Peyer's patch (tissue), 4 donors: ENCODE measurements around the gene VSTM2L. TPM values are rescaled to one million over a fixed set of nuclear protein-coding genes. Genes with fewer than 3 reads are reported as not detected.
A peak's percentile ranks its signal among the peaks of the same experiment; 100 is the strongest.

Experiments used
- DNase-seq, 3 donors: peaks; one replicate each; pipeline ENCODE4 v3.0.0-alpha.2; 2017 to 2019
- H3K27ac ChIP-seq, 4 donors: fragments of 200-600 bp; sonication (generic); one replicate each; pipeline ENCODE4 v1.5.1; 2016 to 2019
- H3K27me3 ChIP-seq, 2 donors: fragments of 200-600 bp; sonication (generic); one replicate each; pipeline ENCODE4 v1.5.1; 2019
- H3K36me3 ChIP-seq, 3 donors: fragments of 200-600 bp; sonication (generic); one replicate each; pipeline ENCODE4 v1.5.1; 2016 to 2019
- H3K4me1 ChIP-seq, 4 donors: fragments of 200-600 bp; sonication (generic); one replicate each; pipeline ENCODE4 v1.5.1; 2016 to 2019
- H3K4me3 ChIP-seq, 4 donors: fragments of 200-600 bp; sonication (generic); 1 replicate in 3 of 4; 2 replicates in 1 of 4; pipeline ENCODE4 v1.5.1; 2016 to 2019; ENCODE audit warnings: mild to moderate bottlenecking in 1 of 4
- H3K9me3 ChIP-seq, 4 donors: fragments of 200-600 bp; sonication (generic); one replicate each; pipeline ENCODE4 v1.5.1; 2016 to 2019; ENCODE audit warnings: mild to moderate bottlenecking in 1 of 4
- CTCF ChIP-seq, 6 experiments: fragments of 450-650 bp in 4 of 6; fragments of 200-600 bp in 2 of 6; sonication (generic) in 1 of 6; IDR thresholded peaks; one replicate each; pipeline ENCODE4 v1.5.1; 2017 to 2019; ENCODE audit warnings: antibody characterized with exemption in 6 of 6, mild to moderate bottlenecking in 3 of 6, moderate library complexity in 1 of 6
- POLR2A ChIP-seq, 2 donors: fragments of 450-650 bp; IDR thresholded peaks; one replicate each; pipeline ENCODE4 v1.5.1; 2017; ENCODE audit warnings: antibody characterized with exemption in 2 of 2, mild to moderate bottlenecking in 2 of 2, moderate library complexity in 2 of 2
- total RNA-seq, 4 donors: library from RNA; depleted of rRNA; stranded (reverse); fragments of >200 nt; gene quantifications; one replicate each; pipeline ENCODE4 v1.1.0, GENCODE V29; 2016

Gene VSTM2L
- total RNA-seq, 4 donors from 2014 or later: 0.57 to 3.7 (median 0.80) TPM; not detected in 1

DNA sequence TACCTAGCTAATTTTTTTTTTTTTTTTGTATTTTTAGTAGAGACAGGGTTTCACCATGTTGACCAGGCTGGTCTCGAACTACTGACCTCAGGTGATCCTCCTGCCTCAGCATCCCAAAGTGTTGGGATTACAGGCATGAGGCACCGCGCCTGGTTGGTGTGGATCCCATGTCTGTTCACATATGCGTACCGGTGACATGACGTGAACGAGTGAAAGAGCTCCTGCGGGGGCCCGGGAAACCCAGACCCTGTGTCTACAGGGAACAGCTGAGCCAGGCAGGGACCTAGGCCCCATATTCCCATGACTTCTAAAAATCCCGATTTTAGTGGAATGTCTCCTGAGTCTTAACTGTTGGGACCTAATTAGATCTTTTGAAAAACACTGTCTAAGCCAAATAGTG lies 33.1 kb downstream of the VSTM2L start:
- Histone ChIP-seq H3K36me3 (no peaks in the 10 kb centered on the region), H3K27ac (no peak overlapping the region), H3K4me1 (no peaks in the 10 kb centered on the region), H3K4me3 (no peak overlapping the region), H3K27me3 (no peaks in the 10 kb centered on the region), H3K9me3 (no peaks in the 10 kb centered on the region)
- DNase-seq: no peak
- TF ChIP-seq CTCF (IDR thresholded peaks at IDR 0.05) (no peak), POLR2A (IDR thresholded peaks at IDR 0.05) (no peak)

DNA sequence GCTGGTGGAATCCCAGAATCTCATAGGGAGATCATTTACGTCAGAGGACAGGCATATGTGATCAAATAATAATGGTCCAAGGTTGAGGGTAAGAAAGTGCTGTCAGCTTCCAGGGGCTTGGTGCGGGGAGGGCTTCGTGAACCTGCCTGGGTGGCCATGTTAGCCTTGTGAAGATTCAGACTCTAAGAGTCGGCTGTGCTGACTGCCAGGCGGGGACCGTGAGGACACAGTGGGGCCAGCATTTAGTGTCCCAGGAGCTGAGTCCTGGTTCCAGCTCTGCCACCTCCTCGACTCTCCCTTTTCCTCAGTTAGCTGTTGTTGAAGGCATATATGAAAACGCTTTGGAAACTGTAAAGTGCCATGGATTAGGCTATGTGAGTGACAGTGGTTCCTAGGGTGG lies 33.5 kb downstream of the VSTM2L start:
- TF ChIP-seq POLR2A (IDR thresholded peaks at IDR 0.05): no peak
- Histone ChIP-seq H3K27me3 (no peaks in the 10 kb centered on the region), H3K4me3 (no peak overlapping the region), H3K9me3 (no peaks in the 10 kb centered on the region), H3K4me1 (no peaks in the 10 kb centered on the region), H3K36me3 (no peaks in the 10 kb centered on the region), H3K27ac (no peak overlapping the region)
- DNase-seq: no peak

DNA sequence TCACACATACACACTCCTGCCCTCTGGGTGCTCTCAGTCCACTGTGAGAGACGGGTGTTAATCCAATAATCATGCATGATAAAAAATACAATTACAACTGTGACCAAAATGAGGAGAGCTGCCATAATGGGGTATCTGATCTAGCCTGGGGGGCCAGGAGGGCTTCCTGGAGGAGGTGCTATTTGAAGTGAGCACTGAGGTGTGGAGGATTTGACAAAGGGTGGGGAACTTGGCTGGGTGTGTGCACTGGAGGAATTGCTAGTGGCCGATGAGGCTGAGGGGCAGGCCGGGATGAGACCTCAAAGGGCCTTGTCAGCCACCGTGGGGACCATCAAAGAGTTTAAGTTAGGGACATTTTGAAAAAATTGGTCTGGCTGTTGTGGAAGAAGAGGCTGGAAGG lies 34.8 kb downstream of the VSTM2L start:
- Histone ChIP-seq H3K36me3 (no peaks in the 10 kb centered on the region), H3K27ac (no peak overlapping the region), H3K9me3 (no peaks in the 10 kb centered on the region), H3K4me1 (no peaks in the 10 kb centered on the region), H3K4me3 (no peak overlapping the region), H3K27me3 (no peaks in the 10 kb centered on the region)
- DNase-seq: no peak
- TF ChIP-seq POLR2A (IDR thresholded peaks at IDR 0.05) (no peak), CTCF (IDR thresholded peaks at IDR 0.05) (no peak)

DNA sequence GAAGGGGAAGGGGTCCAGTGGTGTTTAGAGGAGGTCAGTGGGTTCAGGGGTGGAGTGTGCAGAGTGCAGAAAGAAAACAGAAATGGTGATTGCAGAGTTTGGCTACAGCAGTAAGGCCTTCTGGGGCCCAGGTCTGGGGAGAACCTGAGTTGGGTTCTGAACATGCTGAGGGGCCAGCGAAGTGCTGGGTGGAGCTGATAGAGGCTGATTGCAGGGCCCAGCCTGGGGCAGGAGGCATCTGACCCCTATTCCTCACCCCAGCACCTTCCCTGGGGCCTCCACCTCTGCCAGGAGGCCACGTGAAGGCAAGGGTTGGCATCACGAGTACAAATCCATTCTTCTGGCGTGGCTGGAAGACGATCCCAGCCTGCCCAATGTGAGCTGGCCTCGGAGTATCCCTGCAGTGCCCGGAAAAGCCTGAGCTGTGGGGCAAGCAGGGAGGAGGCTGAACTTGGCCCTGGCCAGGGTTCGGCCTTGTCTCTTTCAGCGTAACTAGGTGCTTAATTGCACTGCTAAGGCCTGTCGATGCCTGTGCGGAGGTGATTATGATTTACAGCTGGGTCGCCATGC lies 35.3 kb downstream of the VSTM2L start:
- peak in 1 of 3 donors; percentile 32 for DNase-seq
- H3K4me1 ChIP-seq: no peaks in the 10 kb centered on the region
- H3K4me3 ChIP-seq: no peak overlapping the region
- H3K27me3 ChIP-seq: no peaks in the 10 kb centered on the region
- TF ChIP-seq CTCF (IDR thresholded peaks at IDR 0.05) (no peak), POLR2A (IDR thresholded peaks at IDR 0.05) (no peak)
- no peaks in the 10 kb centered on the region for H3K9me3 ChIP-seq
- H3K36me3 ChIP-seq: no peaks in the 10 kb centered on the region
- no peak overlapping the region for H3K27ac ChIP-seq

DNA sequence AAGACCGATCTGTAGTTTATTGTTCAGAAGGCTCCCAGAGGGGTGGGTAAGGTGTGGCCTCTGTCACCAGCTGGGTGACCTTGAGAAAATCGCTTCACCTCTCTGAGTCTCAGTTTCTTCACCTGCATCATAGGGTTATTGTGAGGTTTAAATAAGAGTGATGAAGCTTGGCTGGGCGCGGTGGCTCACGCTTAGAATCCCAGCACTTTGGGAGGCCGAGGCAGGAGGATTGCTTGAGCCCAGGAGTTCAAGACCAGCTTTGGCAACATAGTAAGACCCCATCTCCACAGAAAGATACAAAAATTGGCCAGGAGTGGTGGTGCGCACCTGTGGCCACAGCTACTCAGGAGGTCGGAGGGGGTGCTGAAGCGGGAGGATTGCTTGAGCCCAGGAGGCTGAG lies 36.0 kb downstream of the VSTM2L start:
- TF ChIP-seq CTCF (IDR thresholded peaks at IDR 0.05): no peak
- no peak for TF ChIP-seq POLR2A (IDR thresholded peaks at IDR 0.05)
- H3K4me3 ChIP-seq: no peak overlapping the region
- H3K27me3 ChIP-seq: no peaks in the 10 kb centered on the region
- H3K9me3 ChIP-seq: no peaks in the 10 kb centered on the region
- no peaks in the 10 kb centered on the region for H3K36me3 ChIP-seq
- DNase-seq: peak in 1 of 3 donors; percentile 2
- no peaks in the 10 kb centered on the region for H3K4me1 ChIP-seq
- no peak overlapping the region for H3K27ac ChIP-seq

DNA sequence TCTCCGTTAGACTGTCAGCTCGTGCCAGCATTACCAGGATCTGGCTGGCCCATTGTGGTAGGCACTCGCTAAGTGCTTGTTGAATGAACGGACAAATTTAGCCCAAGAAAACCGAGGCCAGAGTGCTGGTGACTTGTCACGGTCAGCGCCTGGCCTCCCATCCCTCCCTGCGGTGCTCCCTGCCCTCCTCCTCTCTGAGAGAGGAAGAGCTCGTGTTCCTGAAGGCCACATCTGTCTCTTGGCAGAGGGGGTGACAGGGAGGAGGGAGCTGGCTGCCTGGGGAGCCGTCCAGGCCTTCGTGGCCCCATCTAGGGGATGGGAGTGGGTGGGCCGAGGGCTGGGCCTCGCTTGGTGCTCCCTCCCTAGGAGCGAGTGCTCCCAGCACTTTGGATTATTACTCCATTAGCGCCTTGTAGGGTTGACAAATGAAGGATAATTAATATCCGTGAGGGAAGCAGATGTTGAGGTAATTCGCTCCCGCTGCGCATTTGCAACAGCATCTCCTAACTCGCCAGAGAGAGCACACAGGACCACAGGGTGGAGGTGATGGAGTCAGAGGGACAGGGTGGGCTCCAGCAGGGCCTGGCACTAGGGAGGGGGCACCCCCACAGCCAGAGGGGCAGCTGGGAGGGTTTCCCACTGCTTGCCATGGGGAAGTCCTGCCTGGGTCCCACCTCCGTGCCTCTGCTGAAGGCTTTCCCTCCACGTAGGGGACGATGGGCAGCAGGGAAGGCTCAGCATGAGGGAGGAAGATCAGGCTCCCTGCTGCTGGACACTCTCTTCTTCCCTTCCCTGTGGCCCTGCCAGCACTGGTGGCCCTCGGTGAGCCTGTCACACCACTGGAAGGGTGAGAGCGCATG lies 37.0 kb downstream of the VSTM2L start:
- TF ChIP-seq CTCF (IDR thresholded peaks at IDR 0.05): no peak
- no peak for TF ChIP-seq POLR2A (IDR thresholded peaks at IDR 0.05)
- Histone ChIP-seq H3K27ac (no peak overlapping the region), H3K4me1 (no peaks in the 10 kb centered on the region), H3K36me3 (no peaks in the 10 kb centered on the region), H3K4me3 (no peak overlapping the region), H3K9me3 (no peaks in the 10 kb centered on the region), H3K27me3 (no peaks in the 10 kb centered on the region)
- DNase-seq: peak in 1 of 3 donors; percentile 19
